HEK293 (cell line): Measurements from ENCODE around the gene ANKRD33B.

Experiments
- CTCF ChIA-PET: fragments of 350-600 bp; formaldehyde crosslinking; extraction: SDS; loops from one replicate; lab custom pipeline; 2021; ENCODE audit warnings: antibody characterized with exemption; lab: Yijun Ruan, JAX
- POLR2A ChIA-PET: fragments of 300-600 bp; formaldehyde crosslinking; extraction: SDS; loops from one replicate; lab custom pipeline; 2020; ENCODE audit warnings: antibody characterized with exemption, inconsistent platforms; lab: Yijun Ruan, JAX
- H3K27ac ChIP-seq: fragments of 200-500 bp; sonication (Bioruptor generic); 2 replicates; pipeline ENCODE4 v1.5.1; 2014; ENCODE audit warnings: low read depth, low read length, control low read depth, inconsistent platforms; ENCODE audit errors: extremely low read depth
- H3K36me3 ChIP-seq, 2 experiments: fragments of 200-500 bp in 1 of 2; sonication (Bioruptor generic) in 1 of 2; 1 replicate in 1 of 2; 2 replicates in 1 of 2; pipeline ENCODE4 v1.5.1; 2014 to 2017; ENCODE audit warnings: inconsistent platforms in 2 of 2, low read length in 2 of 2; ENCODE audit not compliant: control insufficient read depth in 2 of 2, insufficient read depth in 1 of 2
- H3K4me1 ChIP-seq: fragments of 200-500 bp; sonication (Bioruptor generic); 2 replicates; pipeline ENCODE4 v1.5.1; 2014; ENCODE audit warnings: mild to moderate bottlenecking, low read length, inconsistent platforms; ENCODE audit not compliant: control insufficient read depth, insufficient read depth
- H3K4me3 ChIP-seq: 2 replicates; pipeline ENCODE4 v1.5.1; 2011; ENCODE audit warnings: low read depth, mild to moderate bottlenecking, control low read depth, low read length, moderate library complexity
- H3K9me3 ChIP-seq: fragments of 200-500 bp; sonication (Bioruptor generic); 2 replicates; pipeline ENCODE4 v1.5.1; 2014; ENCODE audit warnings: low read depth, low read length, inconsistent platforms; ENCODE audit not compliant: control insufficient read depth, insufficient read depth
- HOXA7 ChIP-seq: sonication (generic); formaldehyde crosslinking; IDR thresholded peaks from 2 replicates; pipeline ENCODE4 v1.8.1; 2022; ENCODE audit warnings: missing genetic modification reagents, borderline replicate concordance
- HOXD13 ChIP-seq: sonication (generic); formaldehyde crosslinking; IDR thresholded peaks from 2 replicates; pipeline ENCODE4 v1.8.0; 2022; ENCODE audit warnings: missing genetic modification reagents, borderline replicate concordance
- IKZF3 ChIP-seq: fragments of 450-650 bp; IDR thresholded peaks from 2 replicates; pipeline ENCODE4 v1.5.0; 2018; ENCODE audit warnings: missing biosample characterization, mild to moderate bottlenecking, missing genetic modification characterization, moderate library complexity
- KLF1 ChIP-seq: fragments of 450-650 bp; formaldehyde crosslinking; IDR thresholded peaks from 2 replicates; pipeline ENCODE4 v1.5.1; 2016; ENCODE audit warnings: missing biosample characterization, missing genetic modification characterization
- PRDM10 ChIP-seq: fragments of 450-650 bp; formaldehyde crosslinking; IDR thresholded peaks from 2 replicates; pipeline ENCODE4 v1.5.1; 2016; ENCODE audit warnings: missing biosample characterization, missing genetic modification characterization
- ZBTB11 ChIP-seq: fragments of 450-650 bp; formaldehyde crosslinking; conservative IDR thresholded peaks from 2 replicates; pipeline ENCODE4 v1.5.1; 2016; ENCODE audit warnings: low read depth, missing biosample characterization, missing genetic modification characterization
- ZBTB21 ChIP-seq: fragments of 450-650 bp; formaldehyde crosslinking; IDR thresholded peaks from 2 replicates; pipeline ENCODE4 v1.5.1; 2017; ENCODE audit warnings: missing biosample characterization, missing genetic modification characterization
- ZFP69B ChIP-seq: fragments of 450-650 bp; formaldehyde crosslinking; IDR thresholded peaks from 2 replicates; pipeline ENCODE4 v1.5.1; 2016; ENCODE audit warnings: missing biosample characterization, missing genetic modification characterization
- ZNF146 ChIP-seq: fragments of 450-650 bp; formaldehyde crosslinking; IDR thresholded peaks from 2 replicates; pipeline ENCODE4 v1.5.1; 2016; ENCODE audit warnings: missing biosample characterization, missing genetic modification characterization
- ZNF18 ChIP-seq: fragments of 450-650 bp; formaldehyde crosslinking; IDR thresholded peaks from 2 replicates; pipeline ENCODE4 v1.5.1; 2016; ENCODE audit warnings: missing biosample characterization, missing genetic modification characterization
- ZNF223 ChIP-seq: fragments of 450-650 bp; formaldehyde crosslinking; IDR thresholded peaks from 2 replicates; pipeline ENCODE4 v1.5.1; 2016; ENCODE audit warnings: missing biosample characterization, missing genetic modification characterization
- ZNF239 ChIP-seq: fragments of 450-650 bp; formaldehyde crosslinking; IDR thresholded peaks from 2 replicates; pipeline ENCODE4 v1.5.1; 2016; ENCODE audit warnings: missing biosample characterization, missing genetic modification characterization
- ZNF354C ChIP-seq: fragments of 450-650 bp; formaldehyde crosslinking; IDR thresholded peaks from 2 replicates; pipeline ENCODE4 v1.5.1; 2016; ENCODE audit warnings: missing biosample characterization, missing genetic modification characterization, low read depth, borderline replicate concordance
- ZNF366 ChIP-seq: fragments of 450-650 bp; formaldehyde crosslinking; conservative IDR thresholded peaks from 2 replicates; pipeline ENCODE4 v1.5.1; 2016; ENCODE audit warnings: missing biosample characterization, missing genetic modification characterization
- ZNF433 ChIP-seq: fragments of 450-650 bp; formaldehyde crosslinking; IDR thresholded peaks from 2 replicates; pipeline ENCODE4 v1.5.1; 2016; ENCODE audit warnings: missing biosample characterization, missing genetic modification characterization, low read depth
- ZNF777 ChIP-seq: fragments of 450-650 bp; formaldehyde crosslinking; IDR thresholded peaks from 2 replicates; pipeline ENCODE4 v1.5.1; 2017; ENCODE audit warnings: missing biosample characterization, missing genetic modification characterization, borderline replicate concordance
- ZSCAN16 ChIP-seq: fragments of 450-650 bp; formaldehyde crosslinking; IDR thresholded peaks from 2 replicates; pipeline ENCODE4 v1.5.1; 2016; ENCODE audit warnings: missing biosample characterization, missing genetic modification characterization

ANKRD33B gene

GRCh38 chr5:10673407-10673806, 109.5 kb downstream of the ANKRD33B start (continued):
- TF ChIP-seq ZBTB11 (tag by site-specific recombination): no peak
- no peak for TF ChIP-seq ZSCAN16 (tag by site-specific recombination)

GRCh38 chr5:10674096-10674495, 110.2 kb downstream of the ANKRD33B start:
- CTCF ChIA-PET: interaction anchor here (0.6 kb wide), 2 partner anchors 21 to 150 kb away, joined by 3 to 4 read pairs; no protein-coding TSS in a partner anchor

More at GRCh38 chr5:10674096-10674495, 110.2 kb downstream of the ANKRD33B start:
- Histone ChIP-seq H3K9me3 (no peaks in the 10 kb centered on the region), H3K4me3 (no peak overlapping the region), H3K36me3 (peaks cover 0 to 12% of the 10 kb centered on the region in 2 experiments; a peak in 1 of 3 replicates), H3K4me1 (no peaks in the 10 kb centered on the region), H3K27ac (no peak overlapping the region)
- TF ChIP-seq ZFP69B (tag by site-specific recombination) (no peak), ZNF354C (tag by site-specific recombination) (no peak), ZNF146 (tag by site-specific recombination) (no peak), ZNF223 (tag by site-specific recombination) (no peak), ZNF366 (no peak), ZNF239 (tag by site-specific recombination) (no peak), ZBTB21 (no peak), ZSCAN16 (tag by site-specific recombination) (no peak), ZNF433 (tag by site-specific recombination) (no peak), ZNF18 (tag by site-specific recombination) (no peak), PRDM10 (tag by site-specific recombination) (no peak), ZNF777 (tag by site-specific recombination) (no peak), HOXD13 (CRISPR knock-in tag) (no peak), KLF1 (no peak), HOXA7 (CRISPR knock-in tag) (no peak), IKZF3 (tag by site-specific recombination) (no peak)
- POLR2A ChIA-PET: no interaction called here
